Neural progenitor cell (in vitro differentiated cells): ENCODE results near the gene ATP6V1A. TPM values are rescaled to one million over a fixed set of nuclear protein-coding genes. Genes with fewer than 3 reads are reported as not detected.

ENCODE experiments used
- DNase-seq: peaks from one replicate; pipeline ENCODE4 v3.0.0-alpha.2; 2016; ENCODE audit warnings: low spot score
- H2AFZ ChIP-seq: fragments of 200-600 bp; sonication (generic); replicated peaks from 2 replicates; pipeline ENCODE4 v1.6.1; 2016; ENCODE audit warnings: antibody characterized with exemption
- H3F3A ChIP-seq: fragments of 200-600 bp; sonication (generic); 2 replicates; pipeline ENCODE4 v1.6.1; 2016; ENCODE audit warnings: antibody characterized with exemption, low read depth
- H3K27ac ChIP-seq: fragments of 200-600 bp; sonication (generic); 2 replicates; pipeline ENCODE4 v1.5.1; 2016; ENCODE audit warnings: mild to moderate bottlenecking
- H3K27me3 ChIP-seq: fragments of 200-600 bp; sonication (generic); 2 replicates; pipeline ENCODE4 v1.6.1; 2016; ENCODE audit warnings: mild to moderate bottlenecking, moderate library complexity
- H3K36me3 ChIP-seq: fragments of 200-600 bp; sonication (generic); 2 replicates; pipeline ENCODE4 v1.5.1; 2016
- H3K4me1 ChIP-seq: fragments of 200-600 bp; sonication (generic); 2 replicates; pipeline ENCODE4 v1.6.1; 2016; ENCODE audit warnings: mixed run types
- H3K4me2 ChIP-seq: fragments of 200-600 bp; sonication (generic); 2 replicates; pipeline ENCODE4 v1.6.1; 2016
- H3K4me3 ChIP-seq: fragments of 200-600 bp; sonication (generic); 2 replicates; pipeline ENCODE4 v1.5.1; 2016
- H3K79me2 ChIP-seq: fragments of 200-600 bp; sonication (generic); 2 replicates; pipeline ENCODE4 v1.6.1; 2016; ENCODE audit warnings: low read depth
- H3K9ac ChIP-seq: fragments of 200-600 bp; sonication (generic); 2 replicates; pipeline ENCODE4 v1.6.1; 2016
- H3K9me3 ChIP-seq: fragments of 200-600 bp; sonication (generic); 2 replicates; pipeline ENCODE4 v1.5.1; 2016; ENCODE audit warnings: low read depth
- H4K20me1 ChIP-seq: fragments of 200-600 bp; sonication (generic); 2 replicates; pipeline ENCODE4 v1.6.1; 2016; ENCODE audit warnings: low read depth
- H3K27ac Mint-ChIP-seq: 3 replicates; pipeline ENCODE4 v1.8.0; 2021; ENCODE audit warnings: mixed read lengths
- H3K27me3 Mint-ChIP-seq: 2 replicates; pipeline ENCODE4 v1.8.0; 2022; ENCODE audit warnings: low read depth, mild to moderate bottlenecking, inconsistent platforms, moderate library complexity, mixed read lengths; ENCODE audit not compliant: insufficient read depth
- H3K36me3 Mint-ChIP-seq: 3 replicates; pipeline ENCODE4 v1.8.0; 2021; ENCODE audit warnings: mixed read lengths
- H3K4me1 Mint-ChIP-seq: 3 replicates; pipeline ENCODE4 v1.8.0; 2021; ENCODE audit warnings: mixed read lengths
- H3K4me3 Mint-ChIP-seq: 3 replicates; pipeline ENCODE4 v1.8.0; 2021; ENCODE audit warnings: mild to moderate bottlenecking, moderate library complexity, mixed read lengths
- H3K9me3 Mint-ChIP-seq: 3 replicates; pipeline ENCODE4 v1.8.0; 2020; ENCODE audit warnings: mixed read lengths
- EZH2 ChIP-seq: fragments of 200-600 bp; sonication (generic); IDR thresholded peaks from 2 replicates; pipeline ENCODE4 v1.6.1; 2017; ENCODE audit warnings: antibody characterized with exemption, mild to moderate bottlenecking, moderate library complexity
- EZH2phosphoT487 ChIP-seq: fragments of 200-600 bp; sonication (generic); IDR thresholded peaks from 2 replicates; pipeline ENCODE4 v1.6.1; 2017; ENCODE audit warnings: antibody characterized with exemption
- total RNA-seq: library from RNA; depleted of rRNA; stranded (reverse); fragments of >200 nt; gene quantifications from 2 replicates; pipeline ENCODE4 v1.2.3, GENCODE V29; 2015; ENCODE audit warnings: low replicate concordance
- TF ChIP-seq, protein P1 (sequence below): fragments of 200-600 bp; sonication (generic); IDR thresholded peaks from 2 replicates; pipeline ENCODE4 v1.5.1; 2017; ENCODE audit warnings: antibody characterized with exemption, mild to moderate bottlenecking

ATP6V1A gene
- total RNA-seq, 1 donor from 2014 or later, result 115 TPM

DNA sequence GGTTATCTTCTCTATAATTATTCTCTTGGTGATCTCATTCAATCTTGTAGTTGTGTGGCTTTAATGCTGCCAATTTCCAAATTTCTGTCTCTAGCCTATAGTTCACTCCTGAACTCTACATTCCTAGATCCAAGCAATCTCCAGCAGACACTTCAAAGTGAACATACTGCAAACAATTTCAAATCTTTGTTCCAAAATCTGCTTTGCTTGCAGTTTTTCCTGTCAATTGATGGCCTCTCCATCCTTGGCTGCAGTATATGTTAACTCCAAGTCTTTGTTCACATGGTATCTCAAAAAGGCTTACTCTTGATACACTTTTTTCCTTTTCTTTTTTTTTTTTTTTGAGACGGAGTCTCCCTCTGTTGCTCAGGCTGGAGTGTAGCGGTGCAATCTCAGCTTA lies 18.2 kb upstream of the ATP6V1A start:
- no peak overlapping the region for H3K27ac ChIP-seq
- peaks cover 31% of the 10 kb centered on the region for H4K20me1 ChIP-seq
- no peaks in the 10 kb centered on the region for H3F3A ChIP-seq
- no peak overlapping the region for H3K4me3 ChIP-seq
- H3K27me3 ChIP-seq, result no peaks in the 10 kb centered on the region
- no peaks in the 10 kb centered on the region for H3K9me3 Mint-ChIP-seq
- H3K79me2 ChIP-seq, result peaks cover 100% of the 10 kb centered on the region
- H3K4me1 Mint-ChIP-seq, result no peaks in the 10 kb centered on the region
- no peak overlapping the region for H3K9ac ChIP-seq
- no peaks in the 10 kb centered on the region for H3K4me1 ChIP-seq
- H3K9me3 ChIP-seq, result no peaks in the 10 kb centered on the region
- no peak overlapping the region for H2AFZ ChIP-seq
- no peak overlapping the region for H3K27ac Mint-ChIP-seq
- TF ChIP-seq EZH2 (no peak), EZH2phosphoT487 (no peak)
- H3K4me3 Mint-ChIP-seq, result no peak overlapping the region
- peaks cover 2% of the 10 kb centered on the region for H3K36me3 ChIP-seq
- DNase-seq, result no peak
- peaks cover 12% of the 10 kb centered on the region for H3K36me3 Mint-ChIP-seq
- H3K27me3 Mint-ChIP-seq, result no peaks in the 10 kb centered on the region
- no peak overlapping the region for H3K4me2 ChIP-seq

DNA sequence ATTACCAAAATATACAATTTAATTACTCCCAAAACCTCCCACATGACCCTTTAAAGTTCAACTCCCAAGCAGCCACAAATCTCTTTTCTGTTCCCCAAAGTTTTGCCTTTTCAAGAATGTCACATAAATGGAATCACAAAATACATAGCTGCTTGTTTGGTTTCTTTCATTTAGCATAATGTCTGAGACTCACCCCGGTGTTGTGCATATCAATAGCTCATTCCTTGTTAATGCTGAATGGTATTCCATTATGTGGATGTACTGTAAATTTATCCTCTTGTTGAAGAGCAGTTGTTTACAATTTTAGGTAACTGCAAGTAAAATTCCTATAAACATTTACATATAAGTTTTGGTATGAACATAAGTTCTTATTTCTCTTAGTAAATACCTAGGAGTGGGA lies 16.3 kb upstream of the ATP6V1A start:
- Mint-ChIP-seq H3K4me1 (no peaks in the 10 kb centered on the region), H3K4me3 (no peak overlapping the region), H3K27me3 (no peaks in the 10 kb centered on the region), H3K9me3 (no peaks in the 10 kb centered on the region), H3K36me3 (peaks cover 13% of the 10 kb centered on the region), H3K27ac (no peak overlapping the region)
- no peaks in the 10 kb centered on the region for H3F3A ChIP-seq
- no peak overlapping the region for H2AFZ ChIP-seq
- no peaks in the 10 kb centered on the region for H3K4me1 ChIP-seq
- no peaks in the 10 kb centered on the region for H3K27me3 ChIP-seq
- no peaks in the 10 kb centered on the region for H3K9me3 ChIP-seq
- no peaks in the 10 kb centered on the region for H3K36me3 ChIP-seq
- peaks cover 40% of the 10 kb centered on the region for H4K20me1 ChIP-seq
- TF ChIP-seq EZH2phosphoT487, result no peak
- TF ChIP-seq, protein P1, sequence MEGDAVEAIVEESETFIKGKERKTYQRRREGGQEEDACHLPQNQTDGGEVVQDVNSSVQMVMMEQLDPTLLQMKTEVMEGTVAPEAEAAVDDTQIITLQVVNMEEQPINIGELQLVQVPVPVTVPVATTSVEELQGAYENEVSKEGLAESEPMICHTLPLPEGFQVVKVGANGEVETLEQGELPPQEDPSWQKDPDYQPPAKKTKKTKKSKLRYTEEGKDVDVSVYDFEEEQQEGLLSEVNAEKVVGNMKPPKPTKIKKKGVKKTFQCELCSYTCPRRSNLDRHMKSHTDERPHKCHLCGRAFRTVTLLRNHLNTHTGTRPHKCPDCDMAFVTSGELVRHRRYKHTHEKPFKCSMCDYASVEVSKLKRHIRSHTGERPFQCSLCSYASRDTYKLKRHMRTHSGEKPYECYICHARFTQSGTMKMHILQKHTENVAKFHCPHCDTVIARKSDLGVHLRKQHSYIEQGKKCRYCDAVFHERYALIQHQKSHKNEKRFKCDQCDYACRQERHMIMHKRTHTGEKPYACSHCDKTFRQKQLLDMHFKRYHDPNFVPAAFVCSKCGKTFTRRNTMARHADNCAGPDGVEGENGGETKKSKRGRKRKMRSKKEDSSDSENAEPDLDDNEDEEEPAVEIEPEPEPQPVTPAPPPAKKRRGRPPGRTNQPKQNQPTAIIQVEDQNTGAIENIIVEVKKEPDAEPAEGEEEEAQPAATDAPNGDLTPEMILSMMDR, result no peak
- TF ChIP-seq EZH2, result no peak
- H3K27ac ChIP-seq, result no peak overlapping the region
- no peak overlapping the region for H3K4me2 ChIP-seq
- H3K79me2 ChIP-seq, result peaks cover 100% of the 10 kb centered on the region
- no peak overlapping the region for H3K4me3 ChIP-seq
- DNase-seq, result no peak
- H3K9ac ChIP-seq, result no peak overlapping the region

- peaks cover 47% of the 10 kb centered on the region for H4K20me1 ChIP-seq
- Mint-ChIP-seq H3K27me3 (no peaks in the 10 kb centered on the region), H3K4me3 (no peak overlapping the region), H3K36me3 (peaks cover 11% of the 10 kb centered on the region), H3K27ac (no peak overlapping the region), H3K4me1 (peaks cover 2% of the 10 kb centered on the region), H3K9me3 (no peaks in the 10 kb centered on the region)
- H3K9ac ChIP-seq, result no peak overlapping the region
- H3K4me2 ChIP-seq, result no peak overlapping the region
- no peaks in the 10 kb centered on the region for H3K36me3 ChIP-seq
- no peaks in the 10 kb centered on the region for H3K9me3 ChIP-seq
- no peaks in the 10 kb centered on the region for H3K27me3 ChIP-seq
- H3F3A ChIP-seq, result peaks cover 6% of the 10 kb centered on the region
- H3K27ac ChIP-seq, result no peak overlapping the region
- TF ChIP-seq, protein P1, result no peak
- no peak for TF ChIP-seq EZH2
- TF ChIP-seq EZH2phosphoT487, result no peak
- no peak overlapping the region for H2AFZ ChIP-seq
- peaks cover 100% of the 10 kb centered on the region for H3K79me2 ChIP-seq
- H3K4me3 ChIP-seq, result no peak overlapping the region
- no peaks in the 10 kb centered on the region for H3K4me1 ChIP-seq
- DNase-seq, result no peak
These were observed 15.1 kb upstream of the ATP6V1A start for GRCh38 chr3:113731694-113732093.

GRCh38 chr3:113736548-113737089 lies 10.2 kb upstream of the ATP6V1A start:
- Histone ChIP-seq H3K27me3 (no peaks in the 10 kb centered on the region), H3K9me3 (no peaks in the 10 kb centered on the region), H3K27ac (no peak overlapping the region), H4K20me1 (peaks cover 85% of the 10 kb centered on the region), H3K4me3 (no peak overlapping the region), H2AFZ (no peak overlapping the region), H3K79me2 (peaks cover 100% of the 10 kb centered on the region), H3K36me3 (no peaks in the 10 kb centered on the region), H3K4me1 (no peaks in the 10 kb centered on the region), H3F3A (peaks cover 10% of the 10 kb centered on the region), H3K9ac (no peak overlapping the region), H3K4me2 (no peak overlapping the region)
- Mint-ChIP-seq H3K27me3 (no peaks in the 10 kb centered on the region), H3K9me3 (no peaks in the 10 kb centered on the region), H3K27ac (no peak overlapping the region), H3K4me1 (peaks cover 9% of the 10 kb centered on the region), H3K36me3 (peaks cover 7% of the 10 kb centered on the region), H3K4me3 (no peak overlapping the region)
- TF ChIP-seq EZH2phosphoT487, result no peak
- TF ChIP-seq, protein P1, result peak; percentile 60
- DNase-seq, result peak; percentile 45
